Vagina (tissue), 2 donors: Measurements from ENCODE around the gene TEKT2. TPM values are rescaled to one million over a fixed set of nuclear protein-coding genes. Genes with fewer than 3 reads are reported as not detected.

Experiments used
- DNase-seq, 2 donors: peaks; one replicate each; pipeline ENCODE4 v3.0.0-alpha.2; 2017; ENCODE audit errors: extremely low spot score in 2 of 2
- H3K27ac ChIP-seq: fragments of 200-600 bp; sonication (generic); one replicate; pipeline ENCODE4 v1.5.1; 2019
- H3K27me3 ChIP-seq: fragments of 200-600 bp; sonication (generic); one replicate; pipeline ENCODE4 v1.5.1; 2019
- H3K36me3 ChIP-seq, 2 donors: fragments of 200-600 bp; sonication (generic); one replicate each; pipeline ENCODE4 v1.5.1; 2017 to 2019
- H3K4me1 ChIP-seq: fragments of 200-600 bp; sonication (generic); one replicate; pipeline ENCODE4 v1.5.1; 2019
- H3K4me3 ChIP-seq, 2 donors: fragments of 200-600 bp; sonication (generic); 1 replicate in 1 of 2; 2 replicates in 1 of 2; pipeline ENCODE4 v1.5.1; 2016 to 2019
- H3K9me3 ChIP-seq: fragments of 200-600 bp; sonication (generic); one replicate; pipeline ENCODE4 v1.5.1; 2019
- CTCF ChIP-seq, 3 experiments: fragments of 450-650 bp in 2 of 3; fragments of 200-600 bp in 1 of 3; sonication (generic) in 1 of 3; IDR thresholded peaks; one replicate each; pipeline ENCODE4 v1.5.1; 2017 to 2019; ENCODE audit warnings: antibody characterized with exemption in 3 of 3, mild to moderate bottlenecking in 2 of 3, moderate library complexity in 2 of 3
- POLR2A ChIP-seq, 2 donors: fragments of 450-650 bp; IDR thresholded peaks; one replicate each; pipeline ENCODE4 v1.6.1; 2017; ENCODE audit warnings: antibody characterized with exemption in 2 of 2, mild to moderate bottlenecking in 2 of 2, moderate library complexity in 2 of 2
- POLR2AphosphoS5 ChIP-seq, 2 donors: sonication (generic); formaldehyde crosslinking; IDR thresholded peaks; one replicate each; pipeline ENCODE4 v1.9.0; 2017; ENCODE audit warnings: antibody characterized with exemption in 2 of 2, mild to moderate bottlenecking in 2 of 2, low read depth in 1 of 2; ENCODE audit not compliant: insufficient read depth in 1 of 2
- intact Hi-C: fragments of 100-400 bp; cut with DNase I; formaldehyde crosslinking; loops from one replicate; pipeline ENCODE4 v1.15.1; 2023
- total RNA-seq: library from RNA; depleted of rRNA; stranded (reverse); fragments of >200 nt; gene quantifications from one replicate; pipeline ENCODE4 v1.2.3, GENCODE V29; 2016

TEKT2 gene
- total RNA-seq, 1 donor from 2014 or later, result not detected

GRCh38 chr1:36109041-36109679 lies 25.3 kb downstream of the TEKT2 start:
- peak overlapping the region; percentile 15 for H3K27ac ChIP-seq
- H3K9me3 ChIP-seq, result no peaks in the 10 kb centered on the region
- no peaks in the 10 kb centered on the region for H3K27me3 ChIP-seq
- peaks cover 17% of the 10 kb centered on the region for H3K4me1 ChIP-seq
- DNase-seq, result no peak
- no peaks in the 10 kb centered on the region for H3K36me3 ChIP-seq
- intact Hi-C loops, result no loop called here
- no peak for TF ChIP-seq POLR2AphosphoS5 (IDR thresholded peaks at IDR 0.05; ENCODE audit: insufficient read depth in 1 of 2, low read depth in 1 of 2)
- H3K4me3 ChIP-seq, result no peak overlapping the region

DNA sequence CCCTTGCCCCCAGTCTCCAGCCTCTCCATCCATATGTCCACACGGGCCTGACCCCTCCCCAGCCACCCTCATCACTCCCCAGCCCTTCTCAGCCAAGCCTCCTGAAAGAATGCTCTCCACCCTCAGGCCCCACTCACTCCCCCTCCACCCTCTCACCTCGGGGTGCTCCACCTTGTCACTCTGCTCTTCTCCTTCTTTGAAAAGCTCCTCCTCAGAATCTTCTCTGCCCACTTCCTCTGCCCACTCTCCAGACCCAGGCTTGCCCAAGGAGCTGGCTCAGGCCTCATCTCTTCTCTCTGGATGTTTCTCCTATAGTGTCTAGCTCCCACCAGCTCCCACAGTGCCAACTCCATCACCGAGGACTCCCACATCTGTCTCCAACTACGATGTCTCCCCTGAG lies 27.3 kb downstream of the TEKT2 start:
- TF ChIP-seq CTCF (IDR thresholded peaks at IDR 0.05) (no peak), POLR2A (IDR thresholded peaks at IDR 0.05) (no peak), POLR2AphosphoS5 (IDR thresholded peaks at IDR 0.05; ENCODE audit: insufficient read depth in 1 of 2, low read depth in 1 of 2) (no peak)
- no peaks in the 10 kb centered on the region for H3K36me3 ChIP-seq
- H3K27me3 ChIP-seq, result no peaks in the 10 kb centered on the region
- DNase-seq, result no peak
- H3K27ac ChIP-seq, result no peak overlapping the region
- peaks cover 27% of the 10 kb centered on the region for H3K4me1 ChIP-seq
- intact Hi-C loops, result no loop called here
- H3K9me3 ChIP-seq, result no peaks in the 10 kb centered on the region
- no peak overlapping the region for H3K4me3 ChIP-seq

- no peak for DNase-seq
- no peaks in the 10 kb centered on the region for H3K27me3 ChIP-seq
- H3K27ac ChIP-seq, result no peak overlapping the region
- peaks cover 34% of the 10 kb centered on the region for H3K4me1 ChIP-seq
- intact Hi-C loops, result no loop called here
- TF ChIP-seq POLR2AphosphoS5 (IDR thresholded peaks at IDR 0.05; ENCODE audit: insufficient read depth in 1 of 2, low read depth in 1 of 2), result no peak
- no peak for TF ChIP-seq POLR2A (IDR thresholded peaks at IDR 0.05)
- TF ChIP-seq CTCF (IDR thresholded peaks at IDR 0.05), result no peak
- no peak overlapping the region for H3K4me3 ChIP-seq
- H3K9me3 ChIP-seq, result no peaks in the 10 kb centered on the region
- H3K36me3 ChIP-seq, result no peaks in the 10 kb centered on the region
Measured at GRCh38 chr1:36112823-36113222, 28.9 kb downstream of the TEKT2 start.

GRCh38 chr1:36114371-36114770 lies 30.5 kb downstream of the TEKT2 start:
- no peak for DNase-seq
- peak overlapping the region; percentile 68 for H3K27ac ChIP-seq
- H3K36me3 ChIP-seq, result no peaks in the 10 kb centered on the region
- H3K27me3 ChIP-seq, result no peaks in the 10 kb centered on the region
- intact Hi-C loops, result no loop called here
- H3K4me1 ChIP-seq, result peaks cover 19% of the 10 kb centered on the region
- no peak overlapping the region for H3K4me3 ChIP-seq
- H3K9me3 ChIP-seq, result no peaks in the 10 kb centered on the region
- TF ChIP-seq POLR2A (IDR thresholded peaks at IDR 0.05) (no peak), CTCF (IDR thresholded peaks at IDR 0.05) (no peak), POLR2AphosphoS5 (IDR thresholded peaks at IDR 0.05; ENCODE audit: insufficient read depth in 1 of 2, low read depth in 1 of 2) (no peak)

DNA sequence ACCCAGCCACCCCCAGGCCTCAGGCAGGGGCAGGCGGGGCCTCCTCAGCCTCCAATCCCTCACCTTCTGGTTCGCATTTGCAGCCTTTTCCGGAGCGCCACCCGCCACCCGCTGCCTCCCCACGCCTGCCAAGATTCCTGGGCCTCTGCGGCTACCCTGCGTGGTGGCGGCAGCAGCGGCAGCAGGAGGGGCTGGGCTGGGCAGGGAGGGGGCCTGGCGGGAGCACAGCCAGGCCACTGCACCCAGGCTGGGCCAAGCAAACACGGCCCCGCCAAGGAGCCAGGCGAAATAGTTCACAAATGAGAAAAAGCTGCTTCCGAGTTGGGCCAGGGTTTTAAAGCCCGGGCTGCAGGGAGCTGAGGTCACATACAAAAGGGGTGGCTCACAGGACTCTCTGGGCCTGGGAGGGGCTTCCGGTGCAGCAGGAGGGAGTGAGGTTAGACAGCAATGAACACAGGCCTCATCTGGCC lies 31.3 kb downstream of the TEKT2 start:
- DNase-seq, result no peak
- Histone ChIP-seq H3K9me3 (no peaks in the 10 kb centered on the region), H3K4me1 (peaks cover 17% of the 10 kb centered on the region), H3K27me3 (no peaks in the 10 kb centered on the region), H3K36me3 (no peaks in the 10 kb centered on the region), H3K27ac (peak overlapping the region; percentile 68), H3K4me3 (no peak overlapping the region)
- no peak for TF ChIP-seq POLR2A (IDR thresholded peaks at IDR 0.05)
- peak in 1 of 2 donors; percentile 48 for TF ChIP-seq POLR2AphosphoS5 (IDR thresholded peaks at IDR 0.05; ENCODE audit: insufficient read depth in 1 of 2, low read depth in 1 of 2)
- intact Hi-C loops, result no loop called here

DNA sequence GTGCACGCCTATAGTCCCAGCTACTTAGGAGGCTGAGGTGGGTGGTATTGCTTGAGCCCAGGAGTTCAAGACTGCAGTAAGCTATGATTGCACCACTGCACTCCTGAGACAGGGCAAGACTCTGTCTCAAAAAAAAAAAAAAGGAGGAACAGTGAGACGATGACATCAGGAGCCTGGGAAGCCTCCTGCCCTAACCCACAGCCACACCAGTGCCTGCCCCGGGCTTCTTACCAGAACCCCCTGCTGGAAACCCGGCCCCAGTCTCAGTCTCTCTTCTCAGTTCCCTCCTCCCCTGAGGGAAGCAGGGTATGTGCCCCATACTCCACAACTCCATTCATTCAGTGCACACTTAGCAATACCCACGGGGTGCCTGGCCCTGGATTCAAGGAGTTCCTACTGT lies 32.0 kb downstream of the TEKT2 start:
- H3K27ac ChIP-seq, result peak overlapping the region; percentile 68

More for the DNA sequence above, 32.0 kb downstream of the TEKT2 start:
- TF ChIP-seq POLR2A (IDR thresholded peaks at IDR 0.05), result no peak
- no peak for TF ChIP-seq CTCF (IDR thresholded peaks at IDR 0.05)
- TF ChIP-seq POLR2AphosphoS5 (IDR thresholded peaks at IDR 0.05; ENCODE audit: insufficient read depth in 1 of 2, low read depth in 1 of 2), result no peak
- DNase-seq, result no peak
- H3K27me3 ChIP-seq, result no peaks in the 10 kb centered on the region
- H3K4me1 ChIP-seq, result peaks cover 17% of the 10 kb centered on the region
- H3K36me3 ChIP-seq, result no peaks in the 10 kb centered on the region
- H3K9me3 ChIP-seq, result no peaks in the 10 kb centered on the region
- intact Hi-C loops, result no loop called here
- no peak overlapping the region for H3K4me3 ChIP-seq
